Panc1 (cell line): ENCODE data around the gene SNRNP48. TPM values are rescaled to one million over a fixed set of nuclear protein-coding genes. Genes with fewer than 3 reads are reported as not detected.

Experiments used
- ATAC-seq: fragments of 200-7000 bp; cut with Tn5 transposase; 2 replicates; pipeline ENCODE4 v1.9.1; 2020; ENCODE audit warnings: mild to moderate bottlenecking, moderate library complexity
- BruUV-seq: library from RNA; stranded (reverse); fragments of 400-500 nt; replicated peaks from 2 replicates; lab custom pipeline; 2021; lab: Mats Ljungman, UMichigan
- CTCF ChIA-PET: fragments of 300-600 bp; sonication (Branson Sonifier 250); formaldehyde crosslinking; loops from one replicate; lab custom pipeline; 2022; ENCODE audit warnings: antibody characterized with exemption; lab: Charles Lee
- POLR2A ChIA-PET: fragments of 300-600 bp; sonication (Branson Sonifier 250); formaldehyde crosslinking; loops from one replicate; lab custom pipeline; 2022; ENCODE audit warnings: antibody characterized with exemption; lab: Charles Lee
- DNase-seq: peaks from one replicate; pipeline ENCODE4 v3.0.0-alpha.2; 2010; ENCODE audit warnings: low read depth, low spot score
- H3K27ac ChIP-seq: 2 replicates; pipeline ENCODE4 v1.5.1; 2011; ENCODE audit warnings: mild to moderate bottlenecking, low read length, inconsistent platforms
- H3K27me3 ChIP-seq: fragments of 200-500 bp; sonication (Bioruptor generic); 2 replicates; pipeline ENCODE4 v1.6.0; 2014; ENCODE audit warnings: low read length, inconsistent platforms; ENCODE audit not compliant: control insufficient read depth, insufficient read depth
- H3K36me3 ChIP-seq: fragments of 200-500 bp; sonication (Bioruptor generic); 2 replicates; pipeline ENCODE4 v1.5.1; 2014; ENCODE audit warnings: inconsistent platforms, mild to moderate bottlenecking, low read length, moderate library complexity; ENCODE audit not compliant: control insufficient read depth, insufficient read depth
- H3K4me1 ChIP-seq: 2 replicates; pipeline ENCODE4 v1.5.1; 2011; ENCODE audit warnings: inconsistent platforms, mild to moderate bottlenecking, low read length, moderate library complexity; ENCODE audit not compliant: control insufficient read depth, insufficient read depth
- H3K4me3 ChIP-seq, 2 experiments: 2 replicates each; pipeline ENCODE4 v1.5.1; 2011 to 2012; ENCODE audit warnings: low read depth in 2 of 2, low read length in 2 of 2, mild to moderate bottlenecking in 2 of 2, inconsistent platforms in 1 of 2, moderate library complexity in 1 of 2
- H3K9me3 ChIP-seq: fragments of 200-500 bp; sonication (Bioruptor generic); 2 replicates; pipeline ENCODE4 v1.5.1; 2014; ENCODE audit warnings: low read depth, mild to moderate bottlenecking, inconsistent platforms, low read length, moderate library complexity; ENCODE audit not compliant: control insufficient read depth, insufficient read depth
- CTCF ChIP-seq: fragments of 450-650 bp; IDR thresholded peaks from 2 replicates; pipeline ENCODE4 v1.5.1; 2017; ENCODE audit warnings: mild to moderate bottlenecking
- POLR2AphosphoS5 ChIP-seq: IDR thresholded peaks from 2 replicates; pipeline ENCODE4 v1.6.1; 2012; ENCODE audit warnings: mild to moderate bottlenecking, low read depth, low read length, moderate library complexity
- REST ChIP-seq, 2 experiments: IDR thresholded peaks; 2 replicates each; pipeline ENCODE4 v1.6.1; 2011 to 2012; ENCODE audit warnings: low read depth in 2 of 2, control low read depth in 1 of 2, low read length in 1 of 2, mild to moderate bottlenecking in 1 of 2, moderate library complexity in 1 of 2; ENCODE audit not compliant: insufficient read depth in 1 of 2
- SIN3A ChIP-seq: IDR thresholded peaks from 2 replicates; pipeline ENCODE4 v1.6.1; 2012; ENCODE audit warnings: low read depth, mild to moderate bottlenecking, low read length, moderate library complexity, borderline replicate concordance; ENCODE audit not compliant: insufficient read depth
- TCF7L2 ChIP-seq: IDR thresholded peaks from 2 replicates; pipeline ENCODE4 v1.6.1; 2011; ENCODE audit warnings: mild to moderate bottlenecking, low read depth, low read length, inconsistent platforms
- in situ Hi-C: cut with HindIII; loops from 2 replicates; pipeline ENCODE4 v1.10.0; 2016; ENCODE audit warnings: low sequenced_read_pairs, low pct_unique_long_range_greater_than_20kb
- intact Hi-C: fragments of 100-400 bp; cut with micrococcal nuclease; formaldehyde crosslinking; loops from one replicate; pipeline ENCODE4 v1.10.0; 2022; ENCODE audit not compliant: unreplicated experiment
- total RNA-seq: library from RNA; stranded (reverse); gene quantifications from one replicate; pipeline ENCODE4 v1.2.1, GENCODE V29; 2021; ENCODE audit not compliant: unreplicated experiment

Gene SNRNP48
- total RNA-seq, 1 experiment from 2014 or later, result 10.7 TPM

GRCh38 chr6:7632501-7633290 is 42.7 kb downstream of the SNRNP48 start:
- ChIA-PET POLR2A (no interaction called here), CTCF (interaction anchor here (0.6 kb wide), 1 partner anchor 18 kb away, joined by 3 read pairs; no protein-coding TSS in a partner anchor)
- Histone ChIP-seq H3K27ac (no peak overlapping the region), H3K36me3 (no peaks in the 10 kb centered on the region), H3K4me3 (no peak overlapping the region), H3K27me3 (no peaks in the 10 kb centered on the region), H3K9me3 (no peaks in the 10 kb centered on the region), H3K4me1 (no peaks in the 10 kb centered on the region)
- TF ChIP-seq CTCF, result no peak
- TF ChIP-seq TCF7L2, result no peak
- TF ChIP-seq POLR2AphosphoS5, result no peak
- TF ChIP-seq SIN3A, result no peak
- TF ChIP-seq REST (IDR thresholded peaks at IDR 0.05; ENCODE audit: insufficient read depth in 1 of 2, low read depth in 2 of 2, low read length in 1 of 2), result no peak
- in situ Hi-C loops (no loop called here), intact Hi-C loops (no loop called here)
- DNase-seq, result no peak
- BruUV-seq, result no TSS peak
- ATAC-seq, result no peak

- H3K27ac ChIP-seq, result no peak overlapping the region
- BruUV-seq, result no TSS peak
- no peak for TF ChIP-seq CTCF
- TF ChIP-seq REST (IDR thresholded peaks at IDR 0.05; ENCODE audit: insufficient read depth in 1 of 2, low read depth in 2 of 2, low read length in 1 of 2), result no peak
- no peak for TF ChIP-seq TCF7L2
- no peak for TF ChIP-seq SIN3A
- no peak for TF ChIP-seq POLR2AphosphoS5
- ATAC-seq, result no peak
- no peaks in the 10 kb centered on the region for H3K27me3 ChIP-seq
- H3K4me3 ChIP-seq, result no peak overlapping the region
- intact Hi-C loops (no loop called here), in situ Hi-C loops (no loop called here)
- ChIA-PET CTCF (no interaction called here), POLR2A (no interaction called here)
- H3K9me3 ChIP-seq, result no peaks in the 10 kb centered on the region
- no peaks in the 10 kb centered on the region for H3K36me3 ChIP-seq
- no peaks in the 10 kb centered on the region for H3K4me1 ChIP-seq
- no peak for DNase-seq
These were observed 43.4 kb downstream of the SNRNP48 start for GRCh38 chr6:7633361-7633760.
